Mesendoderm (in vitro differentiated cells): ENCODE measurements around the gene THOP1.

Experiments
- DNase-seq: peaks from one replicate; pipeline ENCODE4 v3.0.0; 2013
- H2AK5ac ChIP-seq: 2 replicates; pipeline ENCODE4 v1.6.1; 2013; ENCODE audit warnings: low read length, inconsistent platforms
- H2BK120ac ChIP-seq: 2 replicates; pipeline ENCODE4 v1.6.1; 2013; ENCODE audit warnings: low read depth, mild to moderate bottlenecking, low read length, moderate library complexity, mixed read lengths
- H2BK15ac ChIP-seq: replicated peaks from 2 replicates; pipeline ENCODE4 v1.6.1; 2013; ENCODE audit warnings: low read depth, mild to moderate bottlenecking, moderate library complexity
- H2BK5ac ChIP-seq: 2 replicates; pipeline ENCODE4 v1.6.1; 2013; ENCODE audit warnings: low read length, inconsistent platforms
- H3K18ac ChIP-seq: 2 replicates; pipeline ENCODE4 v1.6.1; 2013; ENCODE audit warnings: mild to moderate bottlenecking, low read length, mixed read lengths
- H3K23ac ChIP-seq: one replicate; pipeline ENCODE4 v1.6.1; 2013; ENCODE audit warnings: low read length
- H3K27ac ChIP-seq: 2 replicates; pipeline ENCODE4 v1.5.1; 2013; ENCODE audit warnings: low read depth, mild to moderate bottlenecking, inconsistent platforms, low read length, moderate library complexity
- H3K27me3 ChIP-seq: 2 replicates; pipeline ENCODE4 v1.6.1; 2013; ENCODE audit warnings: low read length, control low read depth, mild to moderate bottlenecking, inconsistent platforms; ENCODE audit not compliant: insufficient read depth, poor library complexity
- H3K36me3 ChIP-seq: 2 replicates; pipeline ENCODE4 v1.6.1; 2013; ENCODE audit warnings: low read length, inconsistent platforms; ENCODE audit not compliant: control insufficient read depth, insufficient read depth
- H3K4ac ChIP-seq: one replicate; pipeline ENCODE4 v1.6.1; 2013; ENCODE audit warnings: low read depth, mild to moderate bottlenecking, low read length, moderate library complexity
- H3K4me1 ChIP-seq: 2 replicates; pipeline ENCODE4 v1.6.1; 2013; ENCODE audit warnings: low read depth, low read length, inconsistent platforms; ENCODE audit not compliant: control insufficient read depth
- H3K4me2 ChIP-seq: 2 replicates; pipeline ENCODE4 v1.6.1; 2013; ENCODE audit warnings: low read length
- H3K4me3 ChIP-seq: 2 replicates; pipeline ENCODE4 v1.5.1; 2013; ENCODE audit warnings: mild to moderate bottlenecking, low read length
- H3K56ac ChIP-seq: one replicate; pipeline ENCODE4 v1.6.1; 2013; ENCODE audit warnings: low read length
- H3K79me1 ChIP-seq: 2 replicates; pipeline ENCODE4 v1.6.1; 2013; ENCODE audit warnings: low read length, inconsistent platforms
- H3K79me2 ChIP-seq: 2 replicates; pipeline ENCODE4 v1.6.1; 2013; ENCODE audit warnings: mild to moderate bottlenecking, low read length; ENCODE audit not compliant: control insufficient read depth, insufficient read depth
- H3K9ac ChIP-seq: 2 replicates; pipeline ENCODE4 v1.6.1; 2013; ENCODE audit warnings: low read length, inconsistent platforms
- H4K5ac ChIP-seq: one replicate; pipeline ENCODE4 v1.6.1; 2013; ENCODE audit warnings: low read length
- H4K8ac ChIP-seq: one replicate; pipeline ENCODE4 v1.6.1; 2013; ENCODE audit warnings: low read depth, mild to moderate bottlenecking, control low read depth, low read length, moderate library complexity
- WGBS: extraction: QIAGEN DNeasy Blood & Tissue Kit; methylation state at CpG from one replicate; pipeline ENCODE4 v1.1.7; 2013; ENCODE audit warnings: low lambda C conversion rate, missing lambda C conversion rate; ENCODE audit not compliant: insufficient coverage; ENCODE audit errors: extremely low coverage; 5-methylcytosine and 5-hydroxymethylcytosine counted together

THOP1 gene

DNA sequence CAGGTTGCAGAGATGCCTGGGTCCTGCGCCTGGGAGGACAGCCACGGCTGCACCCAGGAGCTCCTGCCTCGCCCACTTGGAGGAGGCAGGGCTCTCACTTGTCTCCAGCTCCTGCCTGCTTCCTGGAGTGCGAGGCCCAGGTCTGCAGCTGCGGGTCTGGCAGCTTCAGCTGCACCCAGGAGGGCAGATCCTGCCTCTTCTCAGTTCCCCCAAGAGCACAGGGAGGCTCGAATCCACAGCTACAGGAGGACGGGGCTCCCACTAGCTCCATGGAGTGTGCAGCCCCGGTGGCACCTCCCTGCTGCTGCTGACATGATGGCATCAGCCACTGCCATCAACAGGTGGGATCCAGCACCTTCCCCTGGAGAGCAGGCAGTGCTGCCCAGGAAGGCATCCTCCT is 38.8 kb downstream of the THOP1 start:
- Histone ChIP-seq H4K5ac (no peak overlapping the region), H2BK120ac (no peak overlapping the region), H3K79me2 (no peaks in the 10 kb centered on the region), H3K4me2 (no peak overlapping the region), H3K27me3 (no peaks in the 10 kb centered on the region), H3K18ac (no peak overlapping the region), H3K56ac (no peak overlapping the region), H3K4ac (no peak overlapping the region), H3K9ac (no peak overlapping the region), H3K4me3 (no peak overlapping the region), H2BK15ac (no peak overlapping the region), H3K36me3 (no peaks in the 10 kb centered on the region), H3K4me1 (no peaks in the 10 kb centered on the region), H3K27ac (no peak overlapping the region), H2BK5ac (no peak overlapping the region), H4K8ac (no peak overlapping the region), H3K79me1 (no peaks in the 10 kb centered on the region), H3K23ac (no peak overlapping the region), H2AK5ac (no peak overlapping the region)
- no CpG with 5 or more reads among the region's 8 CpGs for WGBS
- DNase-seq = no peak

DNA sequence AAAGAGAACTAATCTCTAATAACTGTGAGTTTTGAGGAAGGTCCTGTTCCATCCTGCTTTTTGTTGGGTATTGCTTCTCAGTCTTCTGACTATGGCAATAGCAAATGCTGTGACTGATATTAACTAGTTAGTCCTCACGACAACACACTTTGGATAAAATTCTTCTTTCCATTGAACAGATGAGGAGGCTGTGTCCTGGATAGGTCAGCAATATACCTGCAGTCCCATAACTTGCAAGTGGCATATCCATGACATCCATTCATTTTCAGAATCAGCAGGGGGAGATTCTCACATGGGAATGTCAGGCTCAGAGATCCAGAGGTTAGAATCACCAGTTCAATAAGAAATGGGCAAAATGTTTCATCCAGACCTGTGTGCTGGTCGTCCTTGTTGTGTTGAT is 41.7 kb downstream of the THOP1 start:
- Histone ChIP-seq H2BK5ac (no peak overlapping the region), H4K5ac (no peak overlapping the region), H2AK5ac (no peak overlapping the region), H3K4me2 (no peak overlapping the region), H3K18ac (no peak overlapping the region), H3K4me1 (no peaks in the 10 kb centered on the region), H3K27ac (no peak overlapping the region), H3K36me3 (no peaks in the 10 kb centered on the region), H3K79me2 (no peaks in the 10 kb centered on the region), H3K27me3 (no peaks in the 10 kb centered on the region), H3K9ac (no peak overlapping the region), H3K79me1 (no peaks in the 10 kb centered on the region), H4K8ac (no peak overlapping the region), H3K56ac (no peak overlapping the region), H3K4ac (no peak overlapping the region), H3K4me3 (no peak overlapping the region), H3K23ac (no peak overlapping the region), H2BK120ac (no peak overlapping the region), H2BK15ac (no peak overlapping the region)
- no CpG with 5 or more reads among the region's 2 CpGs for whole genome bisulfite sequencing
- DNase-seq = no peak

DNA sequence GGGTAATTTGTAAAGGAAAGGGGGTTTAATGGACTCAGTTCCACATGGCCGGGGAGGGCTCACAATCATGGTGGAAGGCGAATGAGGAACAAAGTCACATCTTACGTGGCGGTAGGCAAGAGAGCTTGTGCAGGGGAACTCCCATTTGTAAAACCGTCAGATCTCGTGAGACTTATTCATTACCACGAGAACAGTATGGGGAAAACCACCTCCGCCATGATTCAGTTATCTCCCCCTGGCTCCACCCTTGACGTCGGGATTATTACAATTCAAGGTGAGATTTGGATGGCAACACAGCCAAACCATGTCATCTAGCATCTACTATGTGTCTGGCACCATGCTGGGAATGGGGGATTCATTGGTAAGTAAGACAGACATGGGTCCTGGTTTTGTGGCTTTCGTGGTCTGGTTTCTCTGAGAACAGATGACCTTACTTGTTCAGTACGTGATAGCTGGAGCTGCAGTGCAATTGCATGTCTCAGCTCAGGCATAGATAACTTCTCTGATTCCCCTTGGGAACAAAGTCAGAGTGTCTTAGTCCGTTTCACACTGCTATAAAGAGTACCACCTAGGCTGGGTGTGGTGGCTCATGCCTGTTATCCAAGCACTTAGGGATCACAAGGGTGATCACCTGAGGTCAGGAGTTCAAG is 42.7 kb downstream of the THOP1 start:
- Histone ChIP-seq H3K9ac (no peak overlapping the region), H3K27ac (no peak overlapping the region), H3K36me3 (peaks cover 1% of the 10 kb centered on the region), H2BK120ac (no peak overlapping the region), H2BK5ac (no peak overlapping the region), H3K27me3 (no peaks in the 10 kb centered on the region), H2BK15ac (no peak overlapping the region), H3K79me2 (no peaks in the 10 kb centered on the region), H3K4ac (no peak overlapping the region), H3K4me3 (no peak overlapping the region), H3K18ac (no peak overlapping the region), H3K23ac (no peak overlapping the region), H3K56ac (no peak overlapping the region), H3K79me1 (no peaks in the 10 kb centered on the region), H3K4me1 (no peaks in the 10 kb centered on the region), H4K5ac (no peak overlapping the region), H4K8ac (no peak overlapping the region), H2AK5ac (no peak overlapping the region), H3K4me2 (no peak overlapping the region)
- no CpG with 5 or more reads among the region's 13 CpGs for WGBS
- DNase-seq = no peak

DNA sequence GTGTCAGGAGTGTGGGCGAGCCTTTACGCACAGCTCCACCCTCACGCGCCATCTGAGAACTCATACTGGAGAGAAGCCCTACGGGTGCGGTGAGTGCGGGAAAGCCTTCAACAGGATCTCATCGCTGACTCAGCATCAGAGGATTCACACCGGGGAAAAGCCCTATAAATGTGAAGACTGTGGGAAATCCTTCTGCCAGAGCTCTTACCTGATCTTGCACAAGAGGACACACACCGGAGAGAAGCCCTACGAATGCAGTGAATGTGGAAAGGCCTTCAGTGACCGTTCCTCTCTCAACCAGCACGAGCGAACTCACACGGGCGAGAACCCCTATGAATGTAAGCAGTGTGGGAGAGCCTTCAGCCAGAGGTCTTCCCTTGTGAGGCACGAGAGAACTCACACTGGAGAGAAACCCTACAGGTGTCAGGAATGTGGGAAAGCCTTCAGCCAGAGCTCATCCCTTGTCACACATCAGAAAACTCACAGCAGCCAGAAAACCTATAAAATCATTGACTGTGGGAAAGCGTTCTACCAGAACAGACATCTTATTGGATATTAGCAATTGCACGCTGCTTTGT is 49.1 kb downstream of the THOP1 start:
- Histone ChIP-seq H3K4me1 (no peaks in the 10 kb centered on the region), H4K8ac (no peak overlapping the region), H3K27me3 (no peaks in the 10 kb centered on the region), H3K36me3 (peaks cover 1% of the 10 kb centered on the region), H3K4ac (no peak overlapping the region), H3K27ac (no peak overlapping the region), H3K9ac (no peak overlapping the region), H2BK5ac (no peak overlapping the region), H3K18ac (no peak overlapping the region), H2BK15ac (no peak overlapping the region), H3K23ac (no peak overlapping the region), H3K79me1 (no peaks in the 10 kb centered on the region), H2BK120ac (no peak overlapping the region), H3K4me2 (no peak overlapping the region), H3K4me3 (no peak overlapping the region), H3K56ac (no peak overlapping the region), H2AK5ac (no peak overlapping the region), H3K79me2 (no peaks in the 10 kb centered on the region), H4K5ac (no peak overlapping the region)
- WGBS = no CpG with 5 or more reads among the region's 19 CpGs
- peak; percentile 29 for DNase-seq

DNA sequence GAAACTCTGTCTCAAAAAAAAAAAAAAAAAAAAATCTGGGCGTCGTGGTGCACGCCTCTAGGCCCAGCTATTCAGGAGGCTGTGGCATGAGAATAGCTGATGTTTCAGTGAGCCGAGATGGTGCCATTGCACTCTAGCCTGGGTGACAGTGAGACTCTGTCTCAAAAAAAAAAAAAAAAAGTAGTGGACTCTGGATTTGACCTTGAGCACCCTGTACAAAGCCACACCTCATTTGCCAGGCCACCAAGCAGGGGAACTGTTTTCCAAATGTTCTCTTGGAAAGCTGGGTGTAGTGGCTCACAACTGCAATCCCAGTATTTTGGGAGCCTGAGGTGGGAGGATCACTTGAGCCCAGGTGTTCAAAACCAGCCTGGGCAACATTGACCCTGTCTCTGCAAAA is 52.1 kb downstream of the THOP1 start:
- Histone ChIP-seq H2BK15ac (no peak overlapping the region), H2BK120ac (no peak overlapping the region), H3K9ac (no peak overlapping the region), H3K27ac (no peak overlapping the region), H4K5ac (no peak overlapping the region), H3K36me3 (peaks cover under 1% of the 10 kb centered on the region), H3K56ac (no peak overlapping the region), H3K4ac (no peak overlapping the region), H3K79me2 (no peaks in the 10 kb centered on the region), H3K4me2 (no peak overlapping the region), H3K18ac (no peak overlapping the region), H3K23ac (no peak overlapping the region), H3K4me3 (no peak overlapping the region), H4K8ac (no peak overlapping the region), H3K4me1 (no peaks in the 10 kb centered on the region), H3K27me3 (peaks cover 1% of the 10 kb centered on the region), H2AK5ac (no peak overlapping the region), H2BK5ac (no peak overlapping the region), H3K79me1 (no peaks in the 10 kb centered on the region)
- WGBS = no CpG with 5 or more reads among the region's 4 CpGs
- no peak for DNase-seq
